GM12892 (cell line): Measurements from ENCODE around the gene ADAT3.

Source experiments
- DNase-seq: peaks from one replicate; pipeline ENCODE4 v3.0.0; 2011; ENCODE audit not compliant: insufficient read length
- FAIRE-seq: peaks from 2 replicates; lab custom pipeline; 2011; peaks lifted over from hg19 to GRCh38; lab: Jason Lieb, UNC
- POLR2A ChIP-seq: IDR thresholded peaks from 2 replicates; pipeline ENCODE4 v1.6.1; 2011; ENCODE audit warnings: low read depth, low read length, control low read depth
- POLR2AphosphoS5 ChIP-seq: IDR thresholded peaks from 2 replicates; pipeline ENCODE4 v1.6.1; 2011; ENCODE audit warnings: low read depth, low read length, control low read depth
- TAF1 ChIP-seq: IDR thresholded peaks from 2 replicates; pipeline ENCODE4 v1.6.1; 2011; ENCODE audit warnings: low read depth, mild to moderate bottlenecking, control low read depth, low read length, borderline replicate concordance

The ADAT3 gene

DNA sequence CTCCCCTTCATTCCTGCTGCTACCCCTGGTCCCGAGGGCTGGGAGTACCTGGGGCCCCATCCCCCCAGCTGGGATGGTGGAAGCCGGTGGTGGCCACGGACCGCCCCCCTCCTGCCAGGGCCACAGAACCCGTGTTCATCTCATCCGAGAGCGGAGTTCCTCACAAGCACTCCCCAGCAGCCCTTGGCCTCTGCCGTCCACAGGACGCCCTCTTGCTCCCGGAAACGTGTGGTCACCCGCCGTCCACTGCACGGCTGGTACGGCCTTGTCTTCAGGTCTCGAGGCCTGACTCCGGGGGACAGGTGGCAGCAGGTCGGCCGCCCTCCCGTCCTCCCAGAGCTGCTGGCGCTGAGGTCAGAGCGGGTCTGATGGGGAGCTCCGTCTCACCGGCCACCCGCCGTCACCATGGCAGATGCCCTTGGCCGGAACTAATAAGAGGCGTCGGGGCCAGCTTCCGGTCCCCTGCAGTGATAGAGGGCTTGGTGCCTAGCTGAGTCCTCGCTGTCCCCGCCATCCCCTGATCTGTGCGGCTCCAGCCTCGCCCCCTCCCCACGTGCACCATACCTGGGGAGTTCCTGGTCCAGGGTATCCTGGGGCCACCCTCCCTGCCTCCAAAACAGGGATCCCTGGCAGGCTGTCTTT is 19.2 kb downstream of the ADAT3 start:
- TF ChIP-seq POLR2AphosphoS5 = no peak
- no peak for DNase-seq
- FAIRE-seq = no peak

DNA sequence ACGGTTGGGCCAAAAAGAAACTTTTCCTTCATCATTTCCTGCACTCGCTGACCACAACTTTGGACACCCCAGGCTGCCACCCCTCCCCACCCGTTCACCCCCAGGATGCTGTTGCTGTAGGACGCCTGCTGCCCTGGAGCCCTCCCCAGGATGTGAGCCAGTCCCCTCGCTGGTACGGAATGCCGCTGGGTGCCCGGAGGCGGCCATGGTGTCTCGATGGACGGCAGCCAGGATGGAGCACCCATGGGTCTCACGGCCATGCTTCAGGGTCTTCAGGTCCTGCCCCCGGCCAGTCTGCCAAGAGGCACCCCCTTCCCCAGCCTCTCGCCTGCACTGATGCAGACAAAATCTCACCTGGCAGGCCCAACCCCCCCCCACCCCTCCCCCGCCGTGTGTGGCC is 20.3 kb downstream of the ADAT3 start:
- no peak for DNase-seq
- FAIRE-seq = no peak
- TF ChIP-seq POLR2AphosphoS5 (no peak), TAF1 (no peak), POLR2A (no peak)

DNA sequence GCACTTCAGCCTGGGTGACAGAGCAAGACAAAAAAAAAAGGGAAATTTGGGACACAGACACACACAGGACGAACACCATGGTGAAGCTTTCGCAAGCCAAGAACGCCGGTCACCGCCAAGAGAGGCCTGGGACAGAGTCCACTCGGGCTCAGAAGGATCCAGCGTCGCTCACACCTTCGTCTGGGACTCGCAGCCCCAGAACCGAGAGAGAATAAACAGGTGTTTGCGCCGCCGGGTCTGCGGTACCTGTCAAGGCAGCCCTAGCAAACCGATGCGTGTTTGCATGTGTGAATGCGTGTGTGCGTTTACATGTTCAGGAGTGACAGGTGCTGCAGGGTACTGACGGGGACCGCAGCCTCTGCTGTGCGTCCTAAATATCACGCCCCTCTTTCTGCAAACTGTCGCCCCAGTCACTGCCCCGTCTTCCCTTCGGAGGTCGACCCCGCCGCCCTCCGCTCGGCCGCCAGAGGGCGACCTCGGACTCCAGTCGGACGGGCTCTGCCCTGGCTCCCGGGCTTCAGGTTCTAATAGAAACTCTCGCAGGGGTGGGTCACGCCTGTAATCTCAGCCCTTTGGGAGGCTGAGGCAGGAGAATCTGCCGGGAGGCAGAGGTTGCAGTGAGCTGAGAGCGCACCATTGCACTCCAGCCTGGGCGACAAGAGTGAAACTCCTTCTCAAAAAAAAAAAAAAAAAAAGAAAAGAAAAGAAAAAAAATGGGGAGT is 24.0 kb downstream of the ADAT3 start:
- FAIRE-seq = peak; percentile 95
- DNase-seq = peak; percentile 95
- TF ChIP-seq POLR2A = no peak
- TF ChIP-seq TAF1 = no peak
- TF ChIP-seq POLR2AphosphoS5 = no peak

DNA sequence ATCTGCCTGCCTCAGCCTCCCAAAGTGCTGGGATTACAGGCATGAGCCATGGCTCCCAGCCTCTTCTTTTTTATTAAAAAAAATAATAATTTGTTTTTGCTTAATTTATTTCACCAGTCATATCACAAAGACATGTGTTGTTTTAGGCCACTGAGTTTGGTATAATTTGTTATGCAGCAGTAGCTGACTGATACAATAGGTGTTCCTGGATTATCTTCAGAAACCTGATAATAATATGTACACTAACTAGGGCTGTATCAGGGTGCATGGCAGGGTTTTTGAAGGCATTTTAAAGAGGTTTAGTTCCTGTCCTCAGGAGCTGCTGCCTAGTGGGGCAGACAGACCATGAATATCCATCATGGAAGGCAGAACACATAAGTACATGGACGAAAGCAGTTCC is 26.2 kb downstream of the ADAT3 start:
- TF ChIP-seq POLR2AphosphoS5 (no peak), TAF1 (no peak)
- no peak for FAIRE-seq

DNA sequence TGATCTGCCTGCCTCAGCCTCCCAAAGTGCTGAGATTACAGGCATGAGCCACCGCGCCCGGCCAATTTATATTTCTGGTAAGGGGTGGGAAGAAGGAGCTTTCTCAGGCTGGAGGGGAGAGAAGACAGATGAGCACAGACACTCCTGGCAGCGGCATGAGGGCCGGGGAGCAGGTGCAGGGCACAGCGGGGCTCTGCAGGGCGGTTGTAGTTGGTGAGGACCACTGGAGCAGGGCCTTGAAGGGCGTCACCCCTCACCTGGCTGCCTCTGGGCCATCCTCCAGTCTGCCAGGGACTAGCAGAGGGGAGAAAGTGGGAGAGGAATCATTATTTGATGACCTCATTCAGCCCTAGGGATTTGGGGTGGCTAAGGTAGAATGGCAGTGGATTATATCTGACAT is 27.2 kb downstream of the ADAT3 start:
- no peak for DNase-seq
- TF ChIP-seq TAF1 (no peak), POLR2A (no peak), POLR2AphosphoS5 (no peak)
- no peak for FAIRE-seq

More for the DNA sequence above, 26.2 kb downstream of the ADAT3 start:
- no peak for DNase-seq

DNA sequence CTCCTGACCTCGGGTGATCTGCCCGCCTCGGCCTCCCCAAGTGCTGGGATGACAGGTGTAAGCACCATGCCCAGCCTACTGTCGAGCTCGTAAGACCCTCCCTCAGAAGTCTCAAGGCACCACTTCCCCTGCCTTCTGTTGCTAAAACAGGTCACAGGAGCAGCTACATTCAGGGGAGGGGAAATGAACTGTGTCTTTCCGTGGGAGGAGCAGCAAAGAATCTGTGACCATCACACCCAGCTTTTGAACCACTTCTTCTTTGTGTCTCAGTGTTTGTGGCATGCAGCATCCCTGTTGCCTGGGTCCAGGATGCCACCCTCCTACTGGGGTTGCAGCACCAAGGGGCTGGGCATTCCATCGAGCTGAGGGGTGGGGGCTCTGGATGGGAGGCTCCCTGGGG is 28.0 kb downstream of the ADAT3 start:
- TF ChIP-seq POLR2A = no peak
- no peak for TF ChIP-seq POLR2AphosphoS5
- no peak for TF ChIP-seq TAF1
- FAIRE-seq (no peak), DNase-seq (no peak)

DNA sequence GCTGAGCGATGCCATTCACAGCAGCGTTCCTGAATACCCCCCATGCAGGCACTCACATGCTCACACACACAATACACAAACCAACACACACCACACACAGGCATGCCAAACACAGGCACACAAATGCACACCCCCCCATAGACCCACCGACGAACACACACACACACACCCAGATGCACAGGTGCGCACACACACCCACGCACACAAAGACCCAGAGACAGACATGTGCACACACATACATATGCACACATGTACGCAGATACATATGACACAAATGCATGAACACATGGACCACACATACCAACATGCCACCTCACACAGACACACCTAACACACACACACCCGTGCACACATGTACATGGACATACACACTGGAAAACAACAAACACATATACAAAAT is 28.7 kb downstream of the ADAT3 start:
- TF ChIP-seq TAF1 (no peak), POLR2AphosphoS5 (no peak), POLR2A (no peak)
- FAIRE-seq (no peak), DNase-seq (no peak)

DNA sequence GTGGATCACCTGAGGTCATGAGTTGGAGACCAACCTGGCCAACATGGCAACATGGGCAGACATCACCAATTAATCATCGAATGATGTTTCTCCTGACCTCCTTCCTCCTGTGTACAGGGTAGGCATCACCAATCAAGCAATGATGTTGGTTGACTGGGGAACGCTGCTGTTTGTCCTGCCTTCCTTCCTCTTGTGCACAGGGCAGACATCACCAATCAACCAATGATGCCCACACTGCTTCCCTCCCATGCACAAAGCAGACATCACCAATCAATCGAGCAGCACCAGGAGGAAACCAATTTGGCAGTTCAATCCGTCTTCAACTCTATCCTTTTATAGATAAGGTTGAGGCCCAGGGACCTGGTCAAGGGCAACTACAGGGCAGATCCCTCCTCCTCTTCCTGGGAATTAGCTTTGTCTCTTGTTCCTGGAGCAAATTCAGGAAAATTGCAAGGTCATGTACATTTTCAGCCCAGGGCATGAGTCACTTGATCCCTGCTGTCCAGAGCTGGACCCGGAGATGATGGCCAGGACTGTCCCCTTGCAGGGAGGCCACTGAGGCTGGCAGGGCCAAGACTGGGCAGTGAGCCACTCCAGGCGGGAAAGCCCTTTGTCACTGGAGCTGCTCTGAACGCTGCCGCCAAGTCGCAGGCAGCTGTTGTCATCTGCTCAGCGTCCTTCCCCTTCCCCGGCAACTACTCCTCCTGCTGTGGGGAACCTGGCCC is 30.4 kb downstream of the ADAT3 start:
- no peak for DNase-seq
- FAIRE-seq = no peak
- TF ChIP-seq POLR2AphosphoS5 (no peak), TAF1 (no peak), POLR2A (no peak)

DNA sequence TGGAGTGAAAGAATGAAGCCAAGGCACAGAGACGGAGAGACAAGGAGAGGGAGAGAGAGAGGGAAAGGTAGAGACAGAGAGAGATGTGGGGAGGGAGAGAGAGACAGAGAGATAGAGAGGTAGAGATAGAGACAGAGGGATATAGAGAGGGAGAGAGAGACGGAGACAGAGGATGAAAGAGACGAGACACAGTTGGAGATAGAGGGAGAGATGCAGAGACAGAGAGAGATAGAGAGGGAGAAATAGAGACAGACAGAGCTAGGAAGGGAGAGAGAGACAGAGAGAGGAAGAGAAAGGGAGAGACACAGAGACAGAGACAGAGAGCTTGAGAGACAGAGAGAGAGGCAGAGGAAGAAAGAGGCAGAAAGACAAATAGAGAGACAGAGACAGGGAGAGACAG is 31.2 kb downstream of the ADAT3 start:
- FAIRE-seq = no peak
- no peak for TF ChIP-seq TAF1
- no peak for TF ChIP-seq POLR2A
- no peak for TF ChIP-seq POLR2AphosphoS5
- no peak for DNase-seq

DNA sequence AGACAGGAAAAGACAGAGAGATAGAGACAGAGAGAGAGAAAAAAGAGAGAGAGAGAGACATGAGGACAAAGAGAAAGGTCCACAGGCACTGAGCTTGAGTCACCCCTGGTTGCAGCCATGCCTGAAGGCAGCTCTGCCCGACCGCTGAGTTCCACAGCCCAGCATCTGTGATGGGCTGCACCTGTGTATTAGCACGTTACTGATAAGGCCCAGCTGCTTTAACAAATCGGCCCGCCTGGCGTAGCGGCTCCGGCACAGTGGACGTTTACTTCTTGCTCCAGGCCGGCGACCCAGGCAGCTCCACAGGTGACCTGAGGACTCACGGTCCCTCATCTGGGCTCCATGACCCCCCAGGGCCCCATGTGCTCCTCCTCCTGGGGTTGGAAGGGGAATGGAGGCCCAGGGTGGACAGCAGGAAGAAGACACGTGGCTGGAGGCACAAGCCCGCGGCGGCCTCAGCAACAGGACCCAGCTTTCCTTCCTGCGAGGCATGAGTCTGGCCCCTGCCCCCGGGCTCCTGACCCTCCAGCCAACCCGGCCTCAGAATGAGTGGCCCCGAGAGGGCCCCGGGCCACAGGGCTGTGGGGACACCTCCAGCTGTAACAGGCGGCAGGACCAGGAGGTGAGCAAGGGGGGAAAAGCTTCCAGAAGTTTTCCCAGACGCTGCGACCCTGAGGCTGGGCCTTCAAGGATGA is 31.9 kb downstream of the ADAT3 start:
- FAIRE-seq (no peak), DNase-seq (no peak)
- TF ChIP-seq TAF1 (no peak), POLR2A (no peak), POLR2AphosphoS5 (no peak)

DNA sequence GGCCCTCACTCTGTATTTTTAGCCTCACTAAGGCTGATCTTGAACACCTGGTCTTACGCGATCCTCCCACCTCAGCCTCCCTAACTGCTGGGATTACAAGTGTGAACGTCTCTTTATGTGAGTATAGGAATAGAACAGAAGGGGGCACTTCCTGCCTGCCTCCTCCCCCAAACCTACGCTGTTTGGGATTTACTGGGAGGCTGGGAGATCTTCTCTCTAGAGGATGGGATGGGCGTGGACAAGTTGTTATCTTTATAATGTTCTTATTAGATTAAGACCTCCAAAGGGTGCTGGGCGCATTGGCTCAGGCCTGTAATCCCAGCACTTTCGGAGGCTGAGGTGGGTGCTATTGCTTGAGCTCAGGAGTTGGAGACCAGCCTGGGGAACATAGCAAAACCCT is 32.9 kb downstream of the ADAT3 start:
- TF ChIP-seq POLR2AphosphoS5 = no peak
- TF ChIP-seq POLR2A = no peak
- FAIRE-seq (no peak), DNase-seq (no peak)
